Panc1 (cell line): ENCODE data around the gene SAP30BP. TPM values are rescaled to one million over a fixed set of nuclear protein-coding genes. Genes with fewer than 3 reads are reported as not detected.

Experiments used
- ATAC-seq: fragments of 200-7000 bp; cut with Tn5 transposase; 2 replicates; pipeline ENCODE4 v1.9.1; 2020; ENCODE audit warnings: mild to moderate bottlenecking, moderate library complexity
- BruUV-seq: library from RNA; stranded (reverse); fragments of 400-500 nt; replicated peaks from 2 replicates; lab custom pipeline; 2021; lab: Mats Ljungman, UMichigan
- CTCF ChIA-PET: fragments of 300-600 bp; sonication (Branson Sonifier 250); formaldehyde crosslinking; loops from one replicate; lab custom pipeline; 2022; ENCODE audit warnings: antibody characterized with exemption; lab: Charles Lee
- POLR2A ChIA-PET: fragments of 300-600 bp; sonication (Branson Sonifier 250); formaldehyde crosslinking; loops from one replicate; lab custom pipeline; 2022; ENCODE audit warnings: antibody characterized with exemption; lab: Charles Lee
- DNase-seq: peaks from one replicate; pipeline ENCODE4 v3.0.0-alpha.2; 2010; ENCODE audit warnings: low read depth, low spot score
- H3K27ac ChIP-seq: 2 replicates; pipeline ENCODE4 v1.5.1; 2011; ENCODE audit warnings: mild to moderate bottlenecking, low read length, inconsistent platforms
- H3K27me3 ChIP-seq: fragments of 200-500 bp; sonication (Bioruptor generic); 2 replicates; pipeline ENCODE4 v1.6.0; 2014; ENCODE audit warnings: low read length, inconsistent platforms; ENCODE audit not compliant: control insufficient read depth, insufficient read depth
- H3K36me3 ChIP-seq: fragments of 200-500 bp; sonication (Bioruptor generic); 2 replicates; pipeline ENCODE4 v1.5.1; 2014; ENCODE audit warnings: inconsistent platforms, mild to moderate bottlenecking, low read length, moderate library complexity; ENCODE audit not compliant: control insufficient read depth, insufficient read depth
- H3K4me1 ChIP-seq: 2 replicates; pipeline ENCODE4 v1.5.1; 2011; ENCODE audit warnings: inconsistent platforms, mild to moderate bottlenecking, low read length, moderate library complexity; ENCODE audit not compliant: control insufficient read depth, insufficient read depth
- H3K4me3 ChIP-seq, 2 experiments: 2 replicates each; pipeline ENCODE4 v1.5.1; 2011 to 2012; ENCODE audit warnings: low read depth in 2 of 2, low read length in 2 of 2, mild to moderate bottlenecking in 2 of 2, inconsistent platforms in 1 of 2, moderate library complexity in 1 of 2
- H3K9me3 ChIP-seq: fragments of 200-500 bp; sonication (Bioruptor generic); 2 replicates; pipeline ENCODE4 v1.5.1; 2014; ENCODE audit warnings: low read depth, mild to moderate bottlenecking, inconsistent platforms, low read length, moderate library complexity; ENCODE audit not compliant: control insufficient read depth, insufficient read depth
- POLR2AphosphoS5 ChIP-seq: IDR thresholded peaks from 2 replicates; pipeline ENCODE4 v1.6.1; 2012; ENCODE audit warnings: mild to moderate bottlenecking, low read depth, low read length, moderate library complexity
- SIN3A ChIP-seq: IDR thresholded peaks from 2 replicates; pipeline ENCODE4 v1.6.1; 2012; ENCODE audit warnings: low read depth, mild to moderate bottlenecking, low read length, moderate library complexity, borderline replicate concordance; ENCODE audit not compliant: insufficient read depth
- TCF7L2 ChIP-seq: IDR thresholded peaks from 2 replicates; pipeline ENCODE4 v1.6.1; 2011; ENCODE audit warnings: mild to moderate bottlenecking, low read depth, low read length, inconsistent platforms
- in situ Hi-C: cut with HindIII; loops from 2 replicates; pipeline ENCODE4 v1.10.0; 2016; ENCODE audit warnings: low sequenced_read_pairs, low pct_unique_long_range_greater_than_20kb
- intact Hi-C: fragments of 100-400 bp; cut with micrococcal nuclease; formaldehyde crosslinking; loops from one replicate; pipeline ENCODE4 v1.10.0; 2022; ENCODE audit not compliant: unreplicated experiment
- total RNA-seq: library from RNA; stranded (reverse); gene quantifications from one replicate; pipeline ENCODE4 v1.2.1, GENCODE V29; 2021; ENCODE audit not compliant: unreplicated experiment
- TF ChIP-seq, protein P1 (sequence below): fragments of 450-650 bp; IDR thresholded peaks from 2 replicates; pipeline ENCODE4 v1.5.1; 2017; ENCODE audit warnings: mild to moderate bottlenecking
- TF ChIP-seq, protein P2 (sequence below), 2 experiments: IDR thresholded peaks; 2 replicates each; pipeline ENCODE4 v1.6.1; 2011 to 2012; ENCODE audit warnings: low read depth in 2 of 2, control low read depth in 1 of 2, low read length in 1 of 2, mild to moderate bottlenecking in 1 of 2, moderate library complexity in 1 of 2; ENCODE audit not compliant: insufficient read depth in 1 of 2

Gene SAP30BP
- total RNA-seq, 1 experiment from 2014 or later: 138 TPM

DNA sequence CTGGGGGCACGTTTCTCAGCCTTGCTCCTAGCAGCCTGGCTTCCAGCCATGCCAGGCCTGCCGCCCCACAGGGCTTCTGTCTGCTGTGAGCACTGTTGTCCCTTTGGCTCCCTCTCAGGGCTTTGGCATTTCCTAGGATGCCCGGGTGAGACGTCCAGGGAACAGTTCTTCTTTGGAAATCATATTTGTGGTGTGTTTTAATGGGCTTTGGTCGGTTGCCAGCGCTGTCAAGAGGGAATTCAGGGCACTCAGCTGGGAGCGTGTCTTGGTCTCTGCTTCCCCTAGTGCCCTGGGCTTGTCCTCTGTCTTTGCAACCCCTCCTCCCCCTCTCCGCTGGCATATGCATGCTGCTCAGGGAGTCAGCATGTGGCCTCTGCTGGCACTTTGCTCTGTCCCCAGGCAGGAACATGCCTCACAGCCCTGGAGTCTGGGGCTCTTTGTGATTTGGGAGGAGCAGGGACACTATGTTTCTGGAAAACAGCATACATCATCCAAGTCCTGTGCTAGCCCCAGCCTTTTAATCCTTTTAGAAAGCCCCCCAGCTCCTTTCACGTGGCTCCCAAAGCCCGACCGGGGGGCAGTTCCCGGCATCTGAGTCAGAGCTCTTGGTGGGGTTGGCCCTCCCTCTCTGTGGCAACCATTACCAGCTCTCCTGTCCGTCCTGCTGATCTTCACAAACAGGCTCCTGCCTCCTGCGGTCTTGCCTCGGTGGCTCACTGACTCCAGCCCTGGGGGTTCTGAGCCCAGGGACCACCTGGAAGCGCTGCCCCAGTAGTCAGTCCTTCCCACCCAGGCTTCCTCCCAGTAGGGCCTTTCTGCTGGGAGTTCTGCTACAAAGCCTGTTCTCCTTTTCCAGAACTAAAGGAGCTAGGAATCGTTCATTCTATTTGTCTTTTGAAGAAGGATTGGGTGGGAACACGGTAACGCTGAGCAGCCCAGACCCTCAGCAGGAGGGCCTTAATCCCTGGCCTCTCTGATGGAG lies 26.7 kb downstream of the SAP30BP start:
- peak; percentile 77; the same call in 1 of the 2 replicates for TF ChIP-seq SIN3A
- no peak for TF ChIP-seq TCF7L2
- peak; percentile 72 for TF ChIP-seq POLR2AphosphoS5
- TF ChIP-seq, protein P1, sequence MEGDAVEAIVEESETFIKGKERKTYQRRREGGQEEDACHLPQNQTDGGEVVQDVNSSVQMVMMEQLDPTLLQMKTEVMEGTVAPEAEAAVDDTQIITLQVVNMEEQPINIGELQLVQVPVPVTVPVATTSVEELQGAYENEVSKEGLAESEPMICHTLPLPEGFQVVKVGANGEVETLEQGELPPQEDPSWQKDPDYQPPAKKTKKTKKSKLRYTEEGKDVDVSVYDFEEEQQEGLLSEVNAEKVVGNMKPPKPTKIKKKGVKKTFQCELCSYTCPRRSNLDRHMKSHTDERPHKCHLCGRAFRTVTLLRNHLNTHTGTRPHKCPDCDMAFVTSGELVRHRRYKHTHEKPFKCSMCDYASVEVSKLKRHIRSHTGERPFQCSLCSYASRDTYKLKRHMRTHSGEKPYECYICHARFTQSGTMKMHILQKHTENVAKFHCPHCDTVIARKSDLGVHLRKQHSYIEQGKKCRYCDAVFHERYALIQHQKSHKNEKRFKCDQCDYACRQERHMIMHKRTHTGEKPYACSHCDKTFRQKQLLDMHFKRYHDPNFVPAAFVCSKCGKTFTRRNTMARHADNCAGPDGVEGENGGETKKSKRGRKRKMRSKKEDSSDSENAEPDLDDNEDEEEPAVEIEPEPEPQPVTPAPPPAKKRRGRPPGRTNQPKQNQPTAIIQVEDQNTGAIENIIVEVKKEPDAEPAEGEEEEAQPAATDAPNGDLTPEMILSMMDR: no peak
- no peak overlapping the region for H3K4me3 ChIP-seq
- ChIA-PET POLR2A (interaction anchor here (0.6 to 1.0 kb wide), 3 partner anchors 12 to 37 kb away, joined by 3 to 5 read pairs (median 3); no protein-coding TSS in a partner anchor), CTCF (interaction anchor here (1.2 kb wide), 1 partner anchor 54 kb away, joined by 8 read pairs; no protein-coding TSS in a partner anchor)
- BruUV-seq: no TSS peak
- no peaks in the 10 kb centered on the region for H3K27me3 ChIP-seq
- peaks cover 4% of the 10 kb centered on the region; the same call in 1 of the 2 replicates for H3K36me3 ChIP-seq
- H3K9me3 ChIP-seq: no peaks in the 10 kb centered on the region
- DNase-seq (no peak), ATAC-seq (peak; percentile 85)
- peak overlapping the region; percentile 81 for H3K27ac ChIP-seq
- H3K4me1 ChIP-seq: peaks cover 78% of the 10 kb centered on the region
- intact Hi-C loops: no loop called here
- in situ Hi-C loops: no loop called here

DNA sequence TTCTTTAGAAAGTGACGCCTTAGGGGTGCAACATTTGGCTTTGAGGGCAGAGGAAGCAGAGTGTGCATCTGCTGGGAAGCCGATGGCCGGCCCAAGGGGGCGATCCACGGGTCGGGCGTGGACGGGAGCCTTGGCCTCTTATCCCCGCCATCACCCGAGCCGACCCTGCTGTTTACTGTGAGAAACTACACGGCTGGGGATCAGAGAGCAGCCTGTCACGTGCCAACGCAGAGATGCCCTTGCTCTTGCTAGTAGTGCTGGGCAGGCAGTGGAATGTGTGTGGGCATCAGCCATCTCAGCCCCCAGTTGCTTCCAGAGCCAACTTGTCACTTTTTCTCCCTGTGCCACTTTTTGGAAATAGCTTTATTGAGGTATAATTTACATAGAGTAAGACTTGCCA lies 27.4 kb downstream of the SAP30BP start:
- peak overlapping the region; percentile 81 for H3K27ac ChIP-seq
- no peak for ATAC-seq
- DNase-seq: no peak
- CTCF ChIA-PET: interaction anchor here (1.2 kb wide), 1 partner anchor 53 kb away, joined by 8 read pairs; no protein-coding TSS in a partner anchor
- POLR2A ChIA-PET: no interaction called here
- no peaks in the 10 kb centered on the region for H3K27me3 ChIP-seq
- peaks cover 4% of the 10 kb centered on the region; the same call in 1 of the 2 replicates for H3K36me3 ChIP-seq
- intact Hi-C loops: no loop called here
- H3K4me3 ChIP-seq: no peak overlapping the region
- in situ Hi-C loops: no loop called here
- no peaks in the 10 kb centered on the region for H3K9me3 ChIP-seq
- no TSS peak for BruUV-seq
- TF ChIP-seq POLR2AphosphoS5: 0 out of 2 replicates have a peak, but pooled peaks have one; percentile 27
- TF ChIP-seq SIN3A: no peak
- peaks cover 86% of the 10 kb centered on the region for H3K4me1 ChIP-seq

DNA sequence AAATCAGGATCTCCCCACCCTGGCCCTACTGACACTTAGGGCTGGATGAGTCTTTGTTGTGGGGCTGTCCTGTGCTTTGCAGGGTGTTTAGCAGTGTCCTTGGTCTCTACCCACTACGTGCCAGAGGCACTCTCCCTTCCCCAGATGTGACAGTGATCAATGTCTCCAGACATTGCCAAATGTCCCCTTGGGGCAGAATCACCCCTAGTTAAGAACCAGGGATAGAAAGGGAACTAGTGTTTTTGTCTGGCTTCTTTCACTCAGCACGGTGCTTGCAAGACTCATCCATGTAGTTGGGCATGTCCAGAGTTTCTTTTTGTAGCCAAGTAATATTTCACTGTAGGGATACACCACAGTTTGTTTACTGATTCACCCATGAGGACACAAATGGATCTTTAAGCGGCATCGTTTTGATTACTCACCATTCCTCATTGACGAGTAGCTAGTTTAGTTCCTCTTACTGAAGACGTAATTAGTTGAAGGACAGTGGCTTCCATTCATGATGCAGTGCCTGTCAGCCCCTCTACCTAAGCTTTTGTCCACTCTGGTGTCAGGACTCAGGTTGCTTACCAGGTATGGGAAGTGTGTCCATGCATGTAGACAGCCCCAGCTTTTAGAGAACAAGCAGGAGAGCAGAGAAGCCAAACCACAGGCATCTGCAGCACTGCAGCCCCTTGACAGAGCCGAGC lies 28.1 kb downstream of the SAP30BP start:
- peaks cover 8% of the 10 kb centered on the region; the same call in 1 of the 2 replicates for H3K36me3 ChIP-seq
- no peak for ATAC-seq
- intact Hi-C loops: no loop called here
- peak overlapping the region; percentile 81 for H3K27ac ChIP-seq
- no peak overlapping the region for H3K4me3 ChIP-seq
- BruUV-seq: no TSS peak
- in situ Hi-C loops: no loop called here
- no peak for DNase-seq
- ChIA-PET CTCF (no interaction called here), POLR2A (interaction anchor here (0.6 kb wide), 1 partner anchor 22 kb away, joined by 3 read pairs; no protein-coding TSS in a partner anchor)
- peaks cover 93% of the 10 kb centered on the region for H3K4me1 ChIP-seq
- H3K27me3 ChIP-seq: no peaks in the 10 kb centered on the region
- no peaks in the 10 kb centered on the region for H3K9me3 ChIP-seq
- TF ChIP-seq POLR2AphosphoS5: no peak
- TF ChIP-seq, protein P2, sequence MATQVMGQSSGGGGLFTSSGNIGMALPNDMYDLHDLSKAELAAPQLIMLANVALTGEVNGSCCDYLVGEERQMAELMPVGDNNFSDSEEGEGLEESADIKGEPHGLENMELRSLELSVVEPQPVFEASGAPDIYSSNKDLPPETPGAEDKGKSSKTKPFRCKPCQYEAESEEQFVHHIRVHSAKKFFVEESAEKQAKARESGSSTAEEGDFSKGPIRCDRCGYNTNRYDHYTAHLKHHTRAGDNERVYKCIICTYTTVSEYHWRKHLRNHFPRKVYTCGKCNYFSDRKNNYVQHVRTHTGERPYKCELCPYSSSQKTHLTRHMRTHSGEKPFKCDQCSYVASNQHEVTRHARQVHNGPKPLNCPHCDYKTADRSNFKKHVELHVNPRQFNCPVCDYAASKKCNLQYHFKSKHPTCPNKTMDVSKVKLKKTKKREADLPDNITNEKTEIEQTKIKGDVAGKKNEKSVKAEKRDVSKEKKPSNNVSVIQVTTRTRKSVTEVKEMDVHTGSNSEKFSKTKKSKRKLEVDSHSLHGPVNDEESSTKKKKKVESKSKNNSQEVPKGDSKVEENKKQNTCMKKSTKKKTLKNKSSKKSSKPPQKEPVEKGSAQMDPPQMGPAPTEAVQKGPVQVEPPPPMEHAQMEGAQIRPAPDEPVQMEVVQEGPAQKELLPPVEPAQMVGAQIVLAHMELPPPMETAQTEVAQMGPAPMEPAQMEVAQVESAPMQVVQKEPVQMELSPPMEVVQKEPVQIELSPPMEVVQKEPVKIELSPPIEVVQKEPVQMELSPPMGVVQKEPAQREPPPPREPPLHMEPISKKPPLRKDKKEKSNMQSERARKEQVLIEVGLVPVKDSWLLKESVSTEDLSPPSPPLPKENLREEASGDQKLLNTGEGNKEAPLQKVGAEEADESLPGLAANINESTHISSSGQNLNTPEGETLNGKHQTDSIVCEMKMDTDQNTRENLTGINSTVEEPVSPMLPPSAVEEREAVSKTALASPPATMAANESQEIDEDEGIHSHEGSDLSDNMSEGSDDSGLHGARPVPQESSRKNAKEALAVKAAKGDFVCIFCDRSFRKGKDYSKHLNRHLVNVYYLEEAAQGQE (IDR thresholded peaks at IDR 0.05; ENCODE audit: insufficient read depth in 1 of 2, low read depth in 2 of 2, low read length in 1 of 2): no peak
- TF ChIP-seq, protein P1: no peak
- TF ChIP-seq TCF7L2: no peak
- TF ChIP-seq SIN3A: no peak
